PC-3 (cell line): Measurements from ENCODE around the gene MAGEE2.

Experiments used
- EZH2 ChIP-seq: fragments of 300-600 bp; sonication (generic); IDR thresholded peaks from one replicate; pipeline ENCODE4 v1.6.1; 2017; ENCODE audit warnings: antibody characterized with exemption, mild to moderate bottlenecking, low read length; ENCODE audit not compliant: unreplicated experiment
- EZH2phosphoT487 ChIP-seq: fragments of 300-600 bp; sonication (generic); IDR thresholded peaks from 2 replicates; pipeline ENCODE4 v1.6.1; 2018; ENCODE audit warnings: mild to moderate bottlenecking, antibody characterized with exemption, low read length, borderline replicate concordance
- TF ChIP-seq, protein P1 (sequence below): fragments of 300-600 bp; sonication (generic); conservative IDR thresholded peaks from 2 replicates; pipeline ENCODE4 v1.5.1; 2017; ENCODE audit warnings: antibody characterized with exemption, low read depth, mild to moderate bottlenecking, low read length

DNA sequence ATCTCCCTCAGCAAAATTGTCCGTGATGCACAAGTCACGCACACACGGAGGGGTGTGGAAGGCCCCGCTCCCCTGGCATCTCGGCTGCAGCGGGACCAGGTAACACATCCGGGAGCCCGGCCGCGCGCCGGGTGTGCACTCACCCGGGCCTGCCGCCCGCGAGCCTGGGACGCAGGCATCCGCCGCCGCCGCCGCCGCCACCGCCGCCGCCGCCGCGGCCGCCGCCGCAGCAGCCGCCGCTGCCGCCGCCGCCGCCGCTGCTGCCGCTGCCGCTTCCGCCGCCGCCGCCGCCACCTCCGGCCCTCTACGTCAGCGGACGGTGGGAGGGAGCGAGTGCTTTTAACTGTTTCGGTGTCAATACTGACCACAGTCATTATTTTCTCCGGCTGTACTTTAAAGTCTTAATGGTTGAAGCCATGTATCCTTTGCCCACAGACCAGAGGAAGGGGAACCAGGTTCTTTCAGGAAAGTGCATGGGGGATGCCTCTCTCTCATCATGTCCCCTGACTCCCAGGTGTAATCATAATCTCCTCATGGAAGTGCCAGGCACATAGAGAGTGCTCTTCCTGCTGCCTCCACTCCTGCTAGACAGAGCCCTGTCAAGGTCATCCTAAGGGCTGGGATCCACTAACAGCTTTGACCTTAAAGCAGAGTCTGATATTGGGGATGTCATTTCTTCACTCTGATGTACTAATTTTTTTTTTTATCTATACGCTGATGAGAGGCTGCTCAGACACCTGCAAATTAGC, 38.0 kb downstream of the MAGEE2 start:
- TF ChIP-seq, protein P1, sequence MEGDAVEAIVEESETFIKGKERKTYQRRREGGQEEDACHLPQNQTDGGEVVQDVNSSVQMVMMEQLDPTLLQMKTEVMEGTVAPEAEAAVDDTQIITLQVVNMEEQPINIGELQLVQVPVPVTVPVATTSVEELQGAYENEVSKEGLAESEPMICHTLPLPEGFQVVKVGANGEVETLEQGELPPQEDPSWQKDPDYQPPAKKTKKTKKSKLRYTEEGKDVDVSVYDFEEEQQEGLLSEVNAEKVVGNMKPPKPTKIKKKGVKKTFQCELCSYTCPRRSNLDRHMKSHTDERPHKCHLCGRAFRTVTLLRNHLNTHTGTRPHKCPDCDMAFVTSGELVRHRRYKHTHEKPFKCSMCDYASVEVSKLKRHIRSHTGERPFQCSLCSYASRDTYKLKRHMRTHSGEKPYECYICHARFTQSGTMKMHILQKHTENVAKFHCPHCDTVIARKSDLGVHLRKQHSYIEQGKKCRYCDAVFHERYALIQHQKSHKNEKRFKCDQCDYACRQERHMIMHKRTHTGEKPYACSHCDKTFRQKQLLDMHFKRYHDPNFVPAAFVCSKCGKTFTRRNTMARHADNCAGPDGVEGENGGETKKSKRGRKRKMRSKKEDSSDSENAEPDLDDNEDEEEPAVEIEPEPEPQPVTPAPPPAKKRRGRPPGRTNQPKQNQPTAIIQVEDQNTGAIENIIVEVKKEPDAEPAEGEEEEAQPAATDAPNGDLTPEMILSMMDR, result no peak
- TF ChIP-seq EZH2 (no peak), EZH2phosphoT487 (no peak)
